WTC11 (cell line): Measurements from ENCODE around the gene IPCEF1. TPM values are rescaled to one million over a fixed set of nuclear protein-coding genes. Genes with fewer than 3 reads are reported as not detected.

Experiments
- ATAC-seq: fragments of 200-7000 bp; cut with Tn5 transposase; 2 replicates; pipeline ENCODE4 v1.10.0; 2021; ENCODE audit warnings: mild to moderate bottlenecking, moderate library complexity
- CTCF ChIA-PET: fragments of 300-600 bp; sonication (Branson Sonifier 250); formaldehyde crosslinking; loops from one replicate; lab custom pipeline; 2021; ENCODE audit warnings: antibody characterized with exemption; lab: Charles Lee
- POLR2A ChIA-PET: fragments of 350-600 bp; sonication (Branson Sonifier 250); formaldehyde crosslinking; loops from one replicate; lab custom pipeline; 2021; ENCODE audit warnings: antibody characterized with exemption; lab: Charles Lee
- DNase-seq: peaks from one replicate; pipeline ENCODE4 v3.0.0; 2021; ENCODE audit warnings: low spot score
- H3K27ac Mint-ChIP-seq: 2 replicates; pipeline ENCODE4 v1.8.0; 2021; ENCODE audit warnings: mixed read lengths
- H3K27me3 Mint-ChIP-seq: 2 replicates; pipeline ENCODE4 v1.8.0; 2021; ENCODE audit warnings: low read depth, mild to moderate bottlenecking, moderate library complexity, mixed read lengths
- H3K36me3 Mint-ChIP-seq: 2 replicates; pipeline ENCODE4 v1.8.0; 2021; ENCODE audit warnings: mixed read lengths
- H3K4me1 Mint-ChIP-seq: 2 replicates; pipeline ENCODE4 v1.8.0; 2022; ENCODE audit warnings: mixed read lengths
- H3K4me3 Mint-ChIP-seq: 2 replicates; pipeline ENCODE4 v1.8.0; 2021; ENCODE audit warnings: mild to moderate bottlenecking, moderate library complexity, mixed read lengths
- H3K9me3 Mint-ChIP-seq: 2 replicates; pipeline ENCODE4 v1.8.0; 2021; ENCODE audit warnings: mixed read lengths
- AR ChIP-seq: fragments of 250-450 bp; sonication (Bioruptor Pico); IDR thresholded peaks from 2 replicates; pipeline ENCODE4 v1.9.0; 2021; ENCODE audit warnings: mild to moderate bottlenecking
- CREB1 ChIP-seq: sonication (generic); formaldehyde crosslinking; IDR thresholded peaks from 2 replicates; pipeline ENCODE4 v1.8.0; 2023; ENCODE audit warnings: mild to moderate bottlenecking, missing genetic modification reagents
- JAZF1 ChIP-seq: fragments of 250-450 bp; sonication (Bioruptor Pico); IDR thresholded peaks from 2 replicates; pipeline ENCODE4 v1.9.0; 2021; ENCODE audit warnings: moderate library complexity, mild to moderate bottlenecking, inconsistent platforms
- KAT7 ChIP-seq: sonication (generic); formaldehyde crosslinking; IDR thresholded peaks from 2 replicates; pipeline ENCODE4 v1.8.1; 2023; ENCODE audit warnings: missing genetic modification reagents, mild to moderate bottlenecking, borderline replicate concordance
- TP53 ChIP-seq: sonication (generic); formaldehyde crosslinking; IDR thresholded peaks from 2 replicates; pipeline ENCODE4 v1.8.1; 2023; ENCODE audit warnings: mild to moderate bottlenecking, missing genetic modification reagents
- ZNF138 ChIP-seq: sonication (generic); formaldehyde crosslinking; conservative IDR thresholded peaks from 2 replicates; pipeline ENCODE4 v1.8.1; 2022; ENCODE audit warnings: mild to moderate bottlenecking, moderate library complexity, missing genetic modification reagents
- ZNF317 ChIP-seq: sonication (generic); formaldehyde crosslinking; IDR thresholded peaks from 2 replicates; pipeline ENCODE4 v1.8.1; 2023; ENCODE audit warnings: low read depth, mild to moderate bottlenecking, moderate library complexity, missing genetic modification reagents, borderline replicate concordance
- ZNF671 ChIP-seq: fragments of 250-450 bp; sonication (Bioruptor Pico); IDR thresholded peaks from 2 replicates; pipeline ENCODE4 v1.8.0; 2021; ENCODE audit warnings: mild to moderate bottlenecking
- total RNA-seq: library from RNA; stranded (reverse); gene quantifications from 3 replicates; pipeline ENCODE4 v1.2.3, GENCODE V29; 2021
- TF ChIP-seq, protein P1 (sequence below): sonication (generic); formaldehyde crosslinking; IDR thresholded peaks from 2 replicates; pipeline ENCODE4 v1.8.0; 2023; ENCODE audit warnings: missing genetic modification reagents
- TF ChIP-seq, protein P2 (sequence below): fragments of 250-450 bp; sonication (Bioruptor Pico); IDR thresholded peaks from 2 replicates; pipeline ENCODE4 v1.9.0; 2021; ENCODE audit warnings: moderate library complexity, mild to moderate bottlenecking, inconsistent platforms, borderline replicate concordance
- TF ChIP-seq, protein P3 (sequence below): sonication (generic); formaldehyde crosslinking; IDR thresholded peaks from 2 replicates; pipeline ENCODE4 v1.8.1; 2022; ENCODE audit warnings: low read depth, missing genetic modification reagents, borderline replicate concordance

The IPCEF1 gene
- total RNA-seq, 1 experiment from 2014 or later, result 1.3 TPM

GRCh38 chr6:154111025-154111424 lies 245.6 kb downstream of the IPCEF1 start (continued):
- TF ChIP-seq, protein P1, sequence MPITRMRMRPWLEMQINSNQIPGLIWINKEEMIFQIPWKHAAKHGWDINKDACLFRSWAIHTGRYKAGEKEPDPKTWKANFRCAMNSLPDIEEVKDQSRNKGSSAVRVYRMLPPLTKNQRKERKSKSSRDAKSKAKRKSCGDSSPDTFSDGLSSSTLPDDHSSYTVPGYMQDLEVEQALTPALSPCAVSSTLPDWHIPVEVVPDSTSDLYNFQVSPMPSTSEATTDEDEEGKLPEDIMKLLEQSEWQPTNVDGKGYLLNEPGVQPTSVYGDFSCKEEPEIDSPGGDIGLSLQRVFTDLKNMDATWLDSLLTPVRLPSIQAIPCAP (CRISPR knock-in tag), result no peak
- TF ChIP-seq KAT7 (no peak), ZNF671 (CRISPR knock-in tag) (no peak), CREB1 (CRISPR knock-in tag) (no peak)
- TF ChIP-seq, protein P2, sequence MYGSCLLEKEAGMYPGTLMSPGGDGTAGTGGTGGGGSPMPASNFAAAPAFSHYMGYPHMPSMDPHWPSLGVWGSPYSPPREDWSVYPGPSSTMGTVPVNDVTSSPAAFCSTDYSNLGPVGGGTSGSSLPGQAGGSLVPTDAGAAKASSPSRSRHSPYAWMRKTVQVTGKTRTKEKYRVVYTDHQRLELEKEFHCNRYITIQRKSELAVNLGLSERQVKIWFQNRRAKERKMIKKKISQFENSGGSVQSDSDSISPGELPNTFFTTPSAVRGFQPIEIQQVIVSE, result no peak

- Mint-ChIP-seq H3K27me3 (no peaks in the 10 kb centered on the region; the same call in 1 of the 2 replicates), H3K4me1 (no peaks in the 10 kb centered on the region), H3K36me3 (peaks cover 15% of the 10 kb centered on the region; the same call in 1 of the 2 replicates), H3K27ac (no peak overlapping the region), H3K9me3 (peaks cover 34% of the 10 kb centered on the region), H3K4me3 (no peak overlapping the region)
- TF ChIP-seq JAZF1 (CRISPR knock-in tag) (no peak), ZNF138 (no peak), ZNF317 (CRISPR knock-in tag) (no peak), TP53 (CRISPR knock-in tag) (no peak), AR (CRISPR knock-in tag) (no peak)
- TF ChIP-seq, protein P3, sequence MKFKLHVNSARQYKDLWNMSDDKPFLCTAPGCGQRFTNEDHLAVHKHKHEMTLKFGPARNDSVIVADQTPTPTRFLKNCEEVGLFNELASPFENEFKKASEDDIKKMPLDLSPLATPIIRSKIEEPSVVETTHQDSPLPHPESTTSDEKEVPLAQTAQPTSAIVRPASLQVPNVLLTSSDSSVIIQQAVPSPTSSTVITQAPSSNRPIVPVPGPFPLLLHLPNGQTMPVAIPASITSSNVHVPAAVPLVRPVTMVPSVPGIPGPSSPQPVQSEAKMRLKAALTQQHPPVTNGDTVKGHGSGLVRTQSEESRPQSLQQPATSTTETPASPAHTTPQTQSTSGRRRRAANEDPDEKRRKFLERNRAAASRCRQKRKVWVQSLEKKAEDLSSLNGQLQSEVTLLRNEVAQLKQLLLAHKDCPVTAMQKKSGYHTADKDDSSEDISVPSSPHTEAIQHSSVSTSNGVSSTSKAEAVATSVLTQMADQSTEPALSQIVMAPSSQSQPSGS (CRISPR knock-in tag), result no peak
- CTCF ChIA-PET, result no interaction called here
- no peak for DNase-seq
- POLR2A ChIA-PET, result no interaction called here
- no peak for ATAC-seq
Measured at GRCh38 chr6:154106251-154106650, 250.4 kb downstream of the IPCEF1 start.

Other genes with a start within 250 kb of the IPCEF1 start
- 3.9 to 5.7 TPM (median 4.0 TPM) in 3 replicates for gene CNKSR3, start 153.9 kb upstream of the IPCEF1 start, total RNA-seq